ENCODE measurements around the gene KERA.

Gene KERA

DNA sequence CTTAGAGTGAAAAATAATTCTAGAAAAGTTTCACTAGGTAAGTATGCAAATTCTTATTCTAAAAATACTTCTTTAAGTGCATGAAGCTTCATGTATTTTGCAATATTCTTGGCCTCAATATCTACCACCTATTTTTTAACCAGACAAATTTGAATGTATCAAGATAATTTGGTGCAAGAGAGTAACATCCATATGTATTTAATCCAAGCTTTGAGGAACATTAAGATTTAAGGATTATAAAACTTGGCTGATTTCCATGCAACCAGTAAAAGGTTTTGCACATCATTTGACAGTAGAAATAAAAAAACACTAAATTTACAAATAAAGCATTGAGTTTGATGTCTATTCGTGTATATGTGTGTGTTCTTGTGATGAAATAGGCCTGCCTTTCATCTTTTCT is 45.8 kb upstream of the KERA start:
- H4K20me1 ChIP-seq (ENCODE audit: insufficient read depth, low read length): no peaks in the 10 kb centered on the region
- no peak overlapping the region for H2AFZ ChIP-seq (ENCODE audit: low read depth, low read length)
- H3K27me3 ChIP-seq (ENCODE audit: low read depth, low read length): no peaks in the 10 kb centered on the region
- H3K4me3 ChIP-seq (ENCODE audit: low read length): no peak overlapping the region
- H3K27ac ChIP-seq (ENCODE audit: low read length): no peak overlapping the region
- H3K4me1 ChIP-seq (ENCODE audit: low read length): no peaks in the 10 kb centered on the region
- no peak overlapping the region for H3K4me2 ChIP-seq (ENCODE audit: low read length)
- no peak overlapping the region for H3K9ac ChIP-seq (ENCODE audit: low read length)
- no peaks in the 10 kb centered on the region for H3K79me2 ChIP-seq (ENCODE audit: low read length)
- TF ChIP-seq EZH2phosphoT487 (IDR thresholded peaks at IDR 0.05; ENCODE audit: low read depth): no peak
- TF ChIP-seq, protein P1, sequence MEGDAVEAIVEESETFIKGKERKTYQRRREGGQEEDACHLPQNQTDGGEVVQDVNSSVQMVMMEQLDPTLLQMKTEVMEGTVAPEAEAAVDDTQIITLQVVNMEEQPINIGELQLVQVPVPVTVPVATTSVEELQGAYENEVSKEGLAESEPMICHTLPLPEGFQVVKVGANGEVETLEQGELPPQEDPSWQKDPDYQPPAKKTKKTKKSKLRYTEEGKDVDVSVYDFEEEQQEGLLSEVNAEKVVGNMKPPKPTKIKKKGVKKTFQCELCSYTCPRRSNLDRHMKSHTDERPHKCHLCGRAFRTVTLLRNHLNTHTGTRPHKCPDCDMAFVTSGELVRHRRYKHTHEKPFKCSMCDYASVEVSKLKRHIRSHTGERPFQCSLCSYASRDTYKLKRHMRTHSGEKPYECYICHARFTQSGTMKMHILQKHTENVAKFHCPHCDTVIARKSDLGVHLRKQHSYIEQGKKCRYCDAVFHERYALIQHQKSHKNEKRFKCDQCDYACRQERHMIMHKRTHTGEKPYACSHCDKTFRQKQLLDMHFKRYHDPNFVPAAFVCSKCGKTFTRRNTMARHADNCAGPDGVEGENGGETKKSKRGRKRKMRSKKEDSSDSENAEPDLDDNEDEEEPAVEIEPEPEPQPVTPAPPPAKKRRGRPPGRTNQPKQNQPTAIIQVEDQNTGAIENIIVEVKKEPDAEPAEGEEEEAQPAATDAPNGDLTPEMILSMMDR (IDR thresholded peaks at IDR 0.05; ENCODE audit: low read depth, low read length): no peak
- H3K36me3 ChIP-seq (replicated peaks; ENCODE audit: low read depth, low read length): no peaks in the 10 kb centered on the region
- no peaks in the 10 kb centered on the region for H3K9me3 ChIP-seq (ENCODE audit: insufficient read depth, low read length)

DNA sequence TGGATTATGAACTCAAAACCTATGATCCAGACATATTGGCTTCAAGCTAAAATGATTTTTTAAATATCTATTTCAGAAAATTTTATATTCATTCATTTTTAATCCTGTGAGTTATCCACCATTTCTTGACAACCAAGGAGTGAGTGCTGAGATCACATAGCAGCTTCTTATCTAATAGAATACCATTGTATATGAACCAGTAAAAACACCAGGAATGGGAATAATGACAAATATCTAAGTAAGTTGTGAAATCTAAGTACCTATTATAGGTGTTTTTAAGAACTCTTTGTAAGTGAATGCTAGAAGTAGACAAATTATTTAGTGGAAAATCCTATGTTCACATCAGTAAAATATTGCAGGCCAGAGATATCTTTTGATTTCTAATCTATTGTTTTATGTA is 45.3 kb upstream of the KERA start:
- Histone ChIP-seq H4K20me1 (ENCODE audit: insufficient read depth, low read length) (no peaks in the 10 kb centered on the region), H3K4me1 (ENCODE audit: low read length) (peaks cover 3% of the 10 kb centered on the region; the same call in 1 of the 2 replicates), H3K27ac (ENCODE audit: low read length) (no peak overlapping the region), H3K9ac (ENCODE audit: low read length) (no peak overlapping the region), H3K4me3 (ENCODE audit: low read length) (no peak overlapping the region), H3K79me2 (ENCODE audit: low read length) (no peaks in the 10 kb centered on the region), H3K4me2 (ENCODE audit: low read length) (no peak overlapping the region), H3K27me3 (ENCODE audit: low read depth, low read length) (no peaks in the 10 kb centered on the region), H2AFZ (ENCODE audit: low read depth, low read length) (no peak overlapping the region), H3K9me3 (ENCODE audit: insufficient read depth, low read length) (no peaks in the 10 kb centered on the region), H3K36me3 (replicated peaks; ENCODE audit: low read depth, low read length) (no peaks in the 10 kb centered on the region)
- TF ChIP-seq, protein P1 (IDR thresholded peaks at IDR 0.05; ENCODE audit: low read depth, low read length): no peak
- no peak for TF ChIP-seq EZH2phosphoT487 (IDR thresholded peaks at IDR 0.05; ENCODE audit: low read depth)

DNA sequence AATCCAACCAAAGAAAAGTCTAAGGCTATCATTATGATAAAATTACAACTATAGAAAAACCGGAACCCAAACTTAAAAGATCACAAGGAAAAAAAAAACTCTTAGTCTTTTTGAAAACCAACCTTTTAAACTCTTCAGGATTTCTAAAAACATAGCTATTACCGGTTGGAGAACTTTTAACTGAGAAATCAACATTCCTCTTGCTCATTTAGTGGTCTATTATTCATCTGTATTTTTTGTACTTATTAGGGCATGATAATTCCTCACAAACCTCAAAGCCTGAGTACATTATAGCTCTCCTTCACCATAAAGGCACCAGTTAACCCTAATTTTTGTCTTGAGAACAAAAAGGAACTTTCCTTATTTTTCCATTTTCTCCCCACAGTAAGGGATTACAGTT is 43.1 kb upstream of the KERA start:
- H3K9ac ChIP-seq (ENCODE audit: low read length): no peak overlapping the region
- H4K20me1 ChIP-seq (ENCODE audit: insufficient read depth, low read length): no peaks in the 10 kb centered on the region
- no peaks in the 10 kb centered on the region for H3K36me3 ChIP-seq (replicated peaks; ENCODE audit: low read depth, low read length)
- H3K9me3 ChIP-seq (ENCODE audit: insufficient read depth, low read length): no peaks in the 10 kb centered on the region
- no peak overlapping the region for H3K4me2 ChIP-seq (ENCODE audit: low read length)
- no peak overlapping the region for H3K4me3 ChIP-seq (ENCODE audit: low read length)
- no peaks in the 10 kb centered on the region for H3K27me3 ChIP-seq (ENCODE audit: low read depth, low read length)
- TF ChIP-seq, protein P1 (IDR thresholded peaks at IDR 0.05; ENCODE audit: low read depth, low read length): no peak
- no peak for TF ChIP-seq EZH2phosphoT487 (IDR thresholded peaks at IDR 0.05; ENCODE audit: low read depth)
- H3K79me2 ChIP-seq (ENCODE audit: low read length): no peaks in the 10 kb centered on the region
- peaks cover 5% of the 10 kb centered on the region; the same call in 1 of the 2 replicates for H3K4me1 ChIP-seq (ENCODE audit: low read length)
- H3K27ac ChIP-seq (ENCODE audit: low read length): no peak overlapping the region
- H2AFZ ChIP-seq (ENCODE audit: low read depth, low read length): no peak overlapping the region

DNA sequence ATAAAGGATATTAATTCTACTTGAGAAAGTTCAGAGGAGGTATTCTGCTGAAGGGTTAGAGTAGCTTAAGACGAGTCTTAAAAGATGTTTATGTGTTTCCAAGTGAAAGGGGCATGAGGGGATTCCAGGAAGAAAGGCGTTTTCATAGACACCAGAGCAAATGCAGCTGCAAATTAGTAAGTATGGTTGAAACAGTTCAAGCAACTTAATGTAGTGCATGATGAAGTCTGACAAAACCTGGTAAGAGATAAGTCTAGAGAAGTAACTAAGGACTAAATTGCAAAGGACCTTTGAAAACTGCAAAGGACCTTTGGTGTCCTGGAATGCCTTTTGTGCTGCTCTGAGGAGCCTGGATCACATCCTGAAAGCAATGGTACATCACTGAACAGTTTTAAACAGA is 42.0 kb upstream of the KERA start:
- Histone ChIP-seq H3K27me3 (ENCODE audit: low read depth, low read length) (no peaks in the 10 kb centered on the region), H3K79me2 (ENCODE audit: low read length) (no peaks in the 10 kb centered on the region), H3K9me3 (ENCODE audit: insufficient read depth, low read length) (no peaks in the 10 kb centered on the region), H2AFZ (ENCODE audit: low read depth, low read length) (no peak overlapping the region), H3K27ac (ENCODE audit: low read length) (no peak overlapping the region), H3K36me3 (replicated peaks; ENCODE audit: low read depth, low read length) (no peaks in the 10 kb centered on the region), H3K9ac (ENCODE audit: low read length) (no peak overlapping the region), H3K4me3 (ENCODE audit: low read length) (no peak overlapping the region), H4K20me1 (ENCODE audit: insufficient read depth, low read length) (no peaks in the 10 kb centered on the region), H3K4me1 (ENCODE audit: low read length) (peaks cover 5% of the 10 kb centered on the region; the same call in 1 of the 2 replicates), H3K4me2 (ENCODE audit: low read length) (no peak overlapping the region)
- TF ChIP-seq, protein P1 (IDR thresholded peaks at IDR 0.05; ENCODE audit: low read depth, low read length): no peak
- TF ChIP-seq EZH2phosphoT487 (IDR thresholded peaks at IDR 0.05; ENCODE audit: low read depth): no peak
